ENCODE data around the gene ING3. TPM values are rescaled to one million over a fixed set of nuclear protein-coding genes. Genes with fewer than 3 reads are reported as not detected.

The ING3 gene
- total and polyA plus RNA-seq, 2 of the 8 experiments (the other 6 are each of a cell fraction or from before 2014, with no cell fraction given): 6.0 to 17.7 TPM

DNA sequence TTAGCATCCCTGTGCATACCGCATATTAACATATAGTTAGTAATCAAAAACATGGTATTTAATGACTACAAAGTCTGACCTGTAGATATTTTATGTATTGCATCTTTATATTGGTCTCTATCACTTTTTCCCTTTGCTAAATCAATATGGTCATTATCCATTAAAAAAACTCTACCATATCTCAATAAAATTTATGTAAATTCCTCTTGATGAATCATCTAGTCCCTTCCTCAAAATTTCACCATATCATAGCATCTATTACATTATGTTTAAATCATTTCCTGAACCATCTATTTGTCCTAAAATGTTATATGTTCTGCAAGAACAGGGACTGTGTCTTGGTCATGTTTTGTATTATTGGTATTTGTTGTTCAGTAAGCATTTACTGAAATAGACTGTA lies 7.7 kb upstream of the ING3 start:
- DNase-seq (ENCODE audit: low read depth in 1 of 2, low spot score in 2 of 2): no peak
- no peak overlapping the region for H3K14ac ChIP-seq (ENCODE audit: insufficient read length)
- no peaks in the 10 kb centered on the region for H3K79me1 ChIP-seq (ENCODE audit: low read depth, low read length)
- H2BK12ac ChIP-seq (ENCODE audit: low read depth, low read length): no peak overlapping the region
- H3K56ac ChIP-seq (replicated peaks; ENCODE audit: insufficient read length, low read depth, low read length): no peak overlapping the region
- no peak overlapping the region for H3K9ac ChIP-seq (replicated peaks in 1 of 4; ENCODE audit: extremely low read depth in 1 of 4, low read depth in 3 of 4, low read length in 3 of 4)
- H2BK120ac ChIP-seq (replicated peaks; ENCODE audit: low read depth, low read length): no peak overlapping the region
- no peak for FAIRE-seq
- no peaks in the 10 kb centered on the region for H3K79me2 ChIP-seq (ENCODE audit: control insufficient read depth in 1 of 2, insufficient read depth in 2 of 2, low read length in 2 of 2)
- H3K4me2 ChIP-seq (ENCODE audit: insufficient read depth in 1 of 2, low read depth in 2 of 2, low read length in 2 of 2): no peak overlapping the region
- no peaks in the 10 kb centered on the region for H3K9me3 ChIP-seq (ENCODE audit: insufficient read depth in 2 of 2, low read depth in 1 of 2, low read length in 1 of 2)
- no peak overlapping the region for H2BK15ac ChIP-seq (ENCODE audit: low read length)
- H4K20me1 ChIP-seq (replicated peaks in 1 of 2; ENCODE audit: control insufficient read depth in 1 of 2, insufficient read depth in 2 of 2, low read length in 2 of 2): no peaks in the 10 kb centered on the region
- no peaks in the 10 kb centered on the region for H3K23me2 ChIP-seq (ENCODE audit: low read depth, low read length)
- H3K23ac ChIP-seq (ENCODE audit: insufficient read length): no peak overlapping the region
- ChIA-PET CTCF (ENCODE audit: partially characterized antibody) (interaction anchor here (0.6 to 3.4 kb wide), 3 partner anchors 110 to 151 kb away, joined by 3 to 13 read pairs (median 4); no protein-coding TSS in a partner anchor), POLR2A (ENCODE audit: partially characterized antibody) (no interaction called here)
- no peak overlapping the region for H2AFZ ChIP-seq (ENCODE audit: low read length)
- H3K18ac ChIP-seq (ENCODE audit: extremely low read depth, low read length): no peak overlapping the region
- no peak overlapping the region for H3K4ac ChIP-seq (replicated peaks; ENCODE audit: insufficient read length, low read depth, low read length)
- no peak overlapping the region for H4K5ac ChIP-seq (ENCODE audit: insufficient read length, low read depth, low read length)
- no peak overlapping the region for H2AK5ac ChIP-seq (ENCODE audit: low read depth, low read length)
- H2BK20ac ChIP-seq (ENCODE audit: low read length): no peak overlapping the region
- no peaks in the 10 kb centered on the region for H3K27me3 ChIP-seq (replicated peaks in 1 of 4; ENCODE audit: control insufficient read depth in 3 of 4, extremely low read depth in 1 of 4, insufficient read depth in 3 of 4, low read length in 3 of 4)
- H3K4me3 ChIP-seq (ENCODE audit: extremely low read depth in 1 of 4, insufficient read depth in 2 of 4, low read depth in 3 of 4, low read length in 4 of 4): no peak overlapping the region
- no peaks in the 10 kb centered on the region for H3K4me1 ChIP-seq (replicated peaks in 1 of 4; ENCODE audit: control insufficient read depth in 3 of 4, insufficient read depth in 4 of 4, low read length in 3 of 4)
- no peak overlapping the region for H2BK5ac ChIP-seq (ENCODE audit: low read depth, low read length)
- H4K8ac ChIP-seq (ENCODE audit: extremely low read depth, insufficient read depth, low read length): no peak overlapping the region
- WGBS, 2 experiments (ENCODE audit: extremely low coverage in 1 of 2, insufficient coverage in 1 of 2, insufficient read length in 1 of 2, insufficient replicate concordance in 2 of 2, low coverage in 1 of 2, low lambda C conversion rate in 2 of 2, missing lambda C conversion rate in 1 of 2): 89% methylated on average over 1 of the region's 1 CpG; no CpG with 5 or more reads in 1 of the 2 experiments
- H4K91ac ChIP-seq (replicated peaks; ENCODE audit: insufficient read length, low read length): no peak overlapping the region
- H3K36me3 ChIP-seq (ENCODE audit: control insufficient read depth in 2 of 4, insufficient read depth in 4 of 4, low read length in 3 of 4): no peaks in the 10 kb centered on the region
- TF ChIP-seq POLR2A (IDR thresholded peaks at IDR 0.05; ENCODE audit: control extremely low read depth in 1 of 2, low read depth in 2 of 2, low read length in 2 of 2) (no peak), ASH2L (IDR thresholded peaks at IDR 0.05; ENCODE audit: low read length) (no peak)
- no peak overlapping the region for H3K27ac ChIP-seq (ENCODE audit: low read depth, low read length)
